Type B pancreatic cell (in vitro differentiated cells): ENCODE results near the gene ELF4. TPM values are rescaled to one million over a fixed set of nuclear protein-coding genes. Genes with fewer than 3 reads are reported as not detected.

ENCODE experiments used
- DNase-seq: peaks from one replicate; pipeline ENCODE4 v3.0.0; 2021; ENCODE audit warnings: mixed read lengths; ENCODE audit not compliant: unreplicated experiment; ENCODE audit errors: extremely low spot score
- H3K27ac Mint-ChIP-seq: 2 replicates; pipeline ENCODE4 v1.8.0; 2021; ENCODE audit warnings: mild to moderate bottlenecking, mixed read lengths
- H3K27me3 Mint-ChIP-seq: 2 replicates; pipeline ENCODE4 v1.8.0; 2021; ENCODE audit warnings: mixed read lengths
- H3K36me3 Mint-ChIP-seq: 2 replicates; pipeline ENCODE4 v1.8.0; 2021; ENCODE audit warnings: mixed read lengths
- H3K4me1 Mint-ChIP-seq: one replicate; pipeline ENCODE4 v1.8.0; 2021; ENCODE audit warnings: mixed read lengths; ENCODE audit not compliant: unreplicated experiment
- H3K4me3 Mint-ChIP-seq: 2 replicates; pipeline ENCODE4 v1.8.0; 2021; ENCODE audit warnings: mild to moderate bottlenecking, mixed read lengths
- H3K9me3 Mint-ChIP-seq: 2 replicates; pipeline ENCODE4 v1.8.0; 2021; ENCODE audit warnings: mixed read lengths
- total RNA-seq: library from RNA; stranded (reverse); gene quantifications from 2 replicates; pipeline ENCODE4 v1.2.1, GENCODE V29; 2021; ENCODE audit warnings: low replicate concordance
- TF ChIP-seq, protein P1 (sequence below): fragments of 200-600 bp; sonication (generic); conservative IDR thresholded peaks from 2 replicates; pipeline ENCODE4 v1.5.0; 2021; ENCODE audit warnings: antibody characterized with exemption, mild to moderate bottlenecking

Gene ELF4
- total RNA-seq, 1 donor from 2014 or later, result 7.8 TPM

- H3K27ac Mint-ChIP-seq, result no peak overlapping the region
Observed at GRCh38 chrX:130032552-130032951, 77.7 kb downstream of the ELF4 start.

GRCh38 chrX:130030826-130031225, 79.5 kb downstream of the ELF4 start:
- H3K27me3 Mint-ChIP-seq, result no peaks in the 10 kb centered on the region
- H3K4me1 Mint-ChIP-seq, result no peaks in the 10 kb centered on the region
- H3K9me3 Mint-ChIP-seq, result no peaks in the 10 kb centered on the region
- no peak for DNase-seq
- H3K36me3 Mint-ChIP-seq, result peaks cover 12% of the 10 kb centered on the region
- no peak overlapping the region for H3K27ac Mint-ChIP-seq
- TF ChIP-seq, protein P1, sequence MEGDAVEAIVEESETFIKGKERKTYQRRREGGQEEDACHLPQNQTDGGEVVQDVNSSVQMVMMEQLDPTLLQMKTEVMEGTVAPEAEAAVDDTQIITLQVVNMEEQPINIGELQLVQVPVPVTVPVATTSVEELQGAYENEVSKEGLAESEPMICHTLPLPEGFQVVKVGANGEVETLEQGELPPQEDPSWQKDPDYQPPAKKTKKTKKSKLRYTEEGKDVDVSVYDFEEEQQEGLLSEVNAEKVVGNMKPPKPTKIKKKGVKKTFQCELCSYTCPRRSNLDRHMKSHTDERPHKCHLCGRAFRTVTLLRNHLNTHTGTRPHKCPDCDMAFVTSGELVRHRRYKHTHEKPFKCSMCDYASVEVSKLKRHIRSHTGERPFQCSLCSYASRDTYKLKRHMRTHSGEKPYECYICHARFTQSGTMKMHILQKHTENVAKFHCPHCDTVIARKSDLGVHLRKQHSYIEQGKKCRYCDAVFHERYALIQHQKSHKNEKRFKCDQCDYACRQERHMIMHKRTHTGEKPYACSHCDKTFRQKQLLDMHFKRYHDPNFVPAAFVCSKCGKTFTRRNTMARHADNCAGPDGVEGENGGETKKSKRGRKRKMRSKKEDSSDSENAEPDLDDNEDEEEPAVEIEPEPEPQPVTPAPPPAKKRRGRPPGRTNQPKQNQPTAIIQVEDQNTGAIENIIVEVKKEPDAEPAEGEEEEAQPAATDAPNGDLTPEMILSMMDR, result no peak
- H3K4me3 Mint-ChIP-seq, result no peak overlapping the region

More at GRCh38 chrX:130032552-130032951, 77.7 kb downstream of the ELF4 start:
- H3K27me3 Mint-ChIP-seq, result no peaks in the 10 kb centered on the region
- no peaks in the 10 kb centered on the region for H3K9me3 Mint-ChIP-seq
- peaks cover 8% of the 10 kb centered on the region for H3K36me3 Mint-ChIP-seq
- no peak for DNase-seq
- TF ChIP-seq, protein P1, result no peak
- H3K4me1 Mint-ChIP-seq, result no peaks in the 10 kb centered on the region
- no peak overlapping the region for H3K4me3 Mint-ChIP-seq

GRCh38 chrX:130028196-130028595, 82.1 kb downstream of the ELF4 start:
- no peaks in the 10 kb centered on the region for H3K27me3 Mint-ChIP-seq
- H3K27ac Mint-ChIP-seq, result no peak overlapping the region
- H3K9me3 Mint-ChIP-seq, result no peaks in the 10 kb centered on the region
- H3K36me3 Mint-ChIP-seq, result peaks cover 12% of the 10 kb centered on the region
- H3K4me1 Mint-ChIP-seq, result no peaks in the 10 kb centered on the region
- TF ChIP-seq, protein P1, result peak; percentile 73
- no peak for DNase-seq
- H3K4me3 Mint-ChIP-seq, result no peak overlapping the region

DNA sequence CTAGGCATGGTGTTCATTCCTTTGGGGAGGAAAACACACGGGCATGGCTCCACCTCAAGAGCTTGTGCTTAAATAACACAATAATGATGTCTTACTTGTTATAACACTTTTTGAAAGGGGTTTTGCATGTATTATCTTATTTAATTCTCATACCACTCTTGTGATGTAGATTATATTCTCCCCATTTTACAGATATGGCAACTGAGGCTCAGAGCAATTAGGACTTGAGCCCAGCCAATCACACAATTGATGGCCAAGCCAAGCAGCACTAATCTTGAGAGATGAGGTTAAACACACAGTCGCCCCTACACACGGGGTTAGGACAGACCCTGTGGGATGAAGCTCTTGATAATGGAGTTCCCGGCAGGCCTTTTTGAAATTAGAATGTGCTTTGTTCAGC, 82.7 kb downstream of the ELF4 start:
- TF ChIP-seq, protein P1, result no peak
- Mint-ChIP-seq H3K9me3 (no peaks in the 10 kb centered on the region), H3K36me3 (peaks cover 12% of the 10 kb centered on the region), H3K4me1 (no peaks in the 10 kb centered on the region), H3K27ac (no peak overlapping the region), H3K4me3 (no peak overlapping the region), H3K27me3 (no peaks in the 10 kb centered on the region)
- no peak for DNase-seq

- no peak overlapping the region for H3K4me3 Mint-ChIP-seq
- no peaks in the 10 kb centered on the region for H3K27me3 Mint-ChIP-seq
- H3K4me1 Mint-ChIP-seq, result no peaks in the 10 kb centered on the region
- peaks cover 8% of the 10 kb centered on the region for H3K36me3 Mint-ChIP-seq
- H3K9me3 Mint-ChIP-seq, result no peaks in the 10 kb centered on the region
- H3K27ac Mint-ChIP-seq, result no peak overlapping the region
- TF ChIP-seq, protein P1, result no peak
- no peak for DNase-seq
Observed at GRCh38 chrX:130025256-130025655, 85.0 kb downstream of the ELF4 start.

GRCh38 chrX:130024127-130024526, 86.2 kb downstream of the ELF4 start:
- Mint-ChIP-seq H3K36me3 (peaks cover 8% of the 10 kb centered on the region), H3K4me3 (no peak overlapping the region)

More at GRCh38 chrX:130024127-130024526, 86.2 kb downstream of the ELF4 start:
- Mint-ChIP-seq H3K27me3 (no peaks in the 10 kb centered on the region), H3K4me1 (no peaks in the 10 kb centered on the region), H3K27ac (peak overlapping the region; percentile 49), H3K9me3 (no peaks in the 10 kb centered on the region)
- no peak for DNase-seq
- TF ChIP-seq, protein P1, result no peak
